GM12891 (cell line): ENCODE results near the gene PPME1.

Experiments used
- DNase-seq: peaks from one replicate; pipeline ENCODE4 v3.0.0; 2011; ENCODE audit warnings: low spot score; ENCODE audit not compliant: insufficient read length
- FAIRE-seq: peaks from 2 replicates; lab custom pipeline; 2011; peaks lifted over from hg19 to GRCh38; lab: Jason Lieb, UNC
- PAX5 ChIP-seq: IDR thresholded peaks from 2 replicates; pipeline ENCODE4 v1.6.1; 2011; ENCODE audit warnings: low read length, moderate library complexity, mild to moderate bottlenecking; ENCODE audit not compliant: insufficient read depth, severe bottlenecking
- POLR2A ChIP-seq: IDR thresholded peaks from 2 replicates; pipeline ENCODE4 v1.6.1; 2011; ENCODE audit warnings: low read depth, low read length, control low read depth
- POLR2AphosphoS5 ChIP-seq: IDR thresholded peaks from 2 replicates; pipeline ENCODE4 v1.6.1; 2011; ENCODE audit warnings: low read depth, low read length, control low read depth
- POU2F2 ChIP-seq: IDR thresholded peaks from 2 replicates; pipeline ENCODE4 v1.6.1; 2011; ENCODE audit warnings: low read depth, mild to moderate bottlenecking, control low read depth, low read length, moderate library complexity
- SPI1 ChIP-seq: IDR thresholded peaks from 2 replicates; pipeline ENCODE4 v1.6.1; 2011; ENCODE audit warnings: low read depth, low read length, control low read depth
- TAF1 ChIP-seq: IDR thresholded peaks from 2 replicates; pipeline ENCODE4 v1.6.1; 2011; ENCODE audit warnings: low read depth, low read length, control low read depth

Gene PPME1

GRCh38 chr11:74248469-74248868 lies 77.4 kb downstream of the PPME1 start:
- TF ChIP-seq POLR2AphosphoS5 (no peak), SPI1 (no peak), TAF1 (no peak), POU2F2 (no peak), POLR2A (no peak), PAX5 (no peak)
- no peak for FAIRE-seq
- no peak for DNase-seq

DNA sequence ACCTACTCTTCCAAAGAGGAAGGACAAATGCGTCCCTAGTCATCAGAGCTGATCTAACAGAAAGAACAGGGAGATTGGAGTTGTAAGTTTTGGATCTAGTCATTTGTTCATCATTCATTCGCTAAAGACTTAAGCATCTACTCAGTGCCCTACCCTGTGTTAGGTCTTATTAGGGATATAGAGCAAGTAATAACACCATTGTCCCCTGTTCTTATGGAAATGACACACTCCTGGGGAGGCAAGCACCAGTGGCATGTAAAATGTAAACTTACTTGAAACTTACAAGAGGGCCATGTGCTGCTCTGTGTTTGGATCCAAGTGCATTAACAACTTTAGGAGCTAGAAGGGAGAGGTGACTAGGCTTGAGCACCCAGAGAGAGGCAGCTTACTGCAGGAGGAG lies 78.4 kb downstream of the PPME1 start:
- DNase-seq, result no peak
- no peak for FAIRE-seq
- TF ChIP-seq PAX5 (no peak), POLR2A (no peak), SPI1 (no peak), POU2F2 (no peak), TAF1 (no peak), POLR2AphosphoS5 (no peak)

GRCh38 chr11:74253361-74253760 lies 82.3 kb downstream of the PPME1 start:
- DNase-seq (no peak), FAIRE-seq (no peak)
- TF ChIP-seq POU2F2 (no peak), POLR2A (no peak), POLR2AphosphoS5 (no peak), SPI1 (no peak), PAX5 (no peak), TAF1 (no peak)

DNA sequence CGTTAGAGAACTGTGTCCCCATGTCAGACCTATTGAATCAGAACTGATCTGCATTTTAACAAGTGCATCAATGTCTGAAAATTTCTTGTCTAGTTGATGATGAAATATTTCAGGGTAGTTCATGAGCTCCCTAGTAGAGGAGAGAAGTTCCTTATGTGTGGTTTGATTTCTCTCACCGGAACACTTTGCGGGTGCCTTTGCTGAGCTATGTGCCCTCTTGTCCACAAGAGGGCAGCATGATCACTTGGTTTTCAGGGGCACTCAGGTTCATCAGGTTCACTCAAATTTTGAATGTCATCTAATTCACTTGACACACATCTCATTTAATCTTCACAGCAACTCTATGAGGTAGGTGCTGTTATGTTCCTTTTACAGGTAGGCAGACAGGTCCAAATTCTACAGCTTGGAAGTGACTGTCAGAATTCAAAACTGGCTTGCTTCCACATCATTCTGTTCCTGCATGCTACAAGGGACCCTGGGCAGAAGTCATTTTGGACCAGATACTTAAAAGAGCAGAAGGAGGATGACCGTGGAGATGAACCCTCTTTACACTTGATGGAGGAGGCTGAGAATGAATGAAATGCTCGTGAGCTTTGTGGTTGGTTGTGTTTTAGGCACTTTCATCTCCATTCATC lies 84.8 kb downstream of the PPME1 start:
- TF ChIP-seq PAX5 (no peak), TAF1 (no peak), POU2F2 (no peak), POLR2AphosphoS5 (no peak), POLR2A (no peak)
- DNase-seq (peak; percentile 56), FAIRE-seq (peak; percentile 88)

- DNase-seq, result no peak
- FAIRE-seq, result no peak
- no peak for TF ChIP-seq POLR2A
- TF ChIP-seq POU2F2, result no peak
- TF ChIP-seq POLR2AphosphoS5, result no peak
- TF ChIP-seq SPI1, result no peak
- no peak for TF ChIP-seq TAF1
- no peak for TF ChIP-seq PAX5
These were observed 85.5 kb downstream of the PPME1 start for GRCh38 chr11:74256378-74257133.

DNA sequence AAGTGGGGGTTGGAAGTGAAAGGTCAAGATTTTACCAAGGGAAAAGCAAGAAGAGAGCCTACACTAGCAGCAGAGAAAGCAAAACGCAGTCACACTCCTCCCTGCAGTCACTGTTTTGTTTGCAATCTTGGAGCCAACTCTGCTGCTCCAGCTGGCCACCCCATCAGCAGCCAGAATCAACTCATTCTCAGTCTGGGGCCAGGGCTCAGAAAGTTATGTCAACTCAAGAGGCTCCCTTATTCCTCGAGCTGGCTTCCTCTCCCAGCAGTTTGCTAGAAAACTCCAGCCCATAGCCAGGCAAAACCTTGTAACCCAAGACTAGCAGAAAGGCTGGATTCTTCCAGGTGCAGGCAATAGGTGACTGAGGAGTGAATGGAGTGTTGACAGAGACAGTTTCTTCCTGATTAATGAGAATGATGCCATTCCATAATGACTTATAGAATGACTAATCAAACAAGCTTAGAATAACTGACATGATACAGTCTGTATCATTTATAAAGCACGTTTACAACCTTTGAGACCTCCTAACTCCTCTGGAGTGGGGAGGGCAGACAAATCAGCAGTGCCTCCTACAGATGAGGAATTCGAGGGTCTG lies 87.0 kb downstream of the PPME1 start:
- FAIRE-seq (no peak), DNase-seq (no peak)
- TF ChIP-seq PAX5 (no peak), POLR2A (no peak), POLR2AphosphoS5 (no peak), POU2F2 (no peak), TAF1 (no peak), SPI1 (no peak)

- no peak for FAIRE-seq
- TF ChIP-seq POLR2AphosphoS5 (no peak), SPI1 (no peak), TAF1 (no peak), POLR2A (no peak), POU2F2 (no peak)
- no peak for DNase-seq
These were observed 91.6 kb downstream of the PPME1 start for GRCh38 chr11:74262725-74263124.

GRCh38 chr11:74265256-74265655 lies 94.2 kb downstream of the PPME1 start:
- FAIRE-seq (no peak), DNase-seq (no peak)
- TF ChIP-seq POU2F2, result no peak
- TF ChIP-seq TAF1, result no peak
- no peak for TF ChIP-seq POLR2AphosphoS5
- TF ChIP-seq POLR2A, result no peak
- TF ChIP-seq SPI1, result no peak
- no peak for TF ChIP-seq PAX5

DNA sequence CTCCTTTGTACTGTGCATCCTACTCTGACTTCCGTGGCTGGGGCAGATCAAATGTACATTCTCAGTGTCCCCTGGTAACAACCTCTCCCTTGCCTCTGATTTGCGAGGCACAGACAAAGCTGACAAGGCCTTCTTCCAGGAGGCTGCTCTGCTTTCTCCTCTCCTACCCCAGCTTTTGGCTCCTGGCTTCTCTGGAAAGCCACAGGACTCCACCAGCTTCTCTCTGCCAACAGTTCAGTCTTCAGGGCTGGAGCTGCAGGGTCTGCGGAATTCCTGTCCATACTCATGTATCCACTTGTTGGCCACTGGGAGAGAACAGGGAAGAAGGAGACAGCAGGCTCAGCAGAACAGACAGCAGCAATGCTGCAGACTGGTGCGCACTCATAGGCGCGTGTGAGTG lies 95.9 kb downstream of the PPME1 start:
- DNase-seq (no peak), FAIRE-seq (no peak)
- no peak for TF ChIP-seq POLR2AphosphoS5
- TF ChIP-seq POLR2A, result no peak
- no peak for TF ChIP-seq POU2F2
- no peak for TF ChIP-seq SPI1
- TF ChIP-seq PAX5, result no peak
- no peak for TF ChIP-seq TAF1

DNA sequence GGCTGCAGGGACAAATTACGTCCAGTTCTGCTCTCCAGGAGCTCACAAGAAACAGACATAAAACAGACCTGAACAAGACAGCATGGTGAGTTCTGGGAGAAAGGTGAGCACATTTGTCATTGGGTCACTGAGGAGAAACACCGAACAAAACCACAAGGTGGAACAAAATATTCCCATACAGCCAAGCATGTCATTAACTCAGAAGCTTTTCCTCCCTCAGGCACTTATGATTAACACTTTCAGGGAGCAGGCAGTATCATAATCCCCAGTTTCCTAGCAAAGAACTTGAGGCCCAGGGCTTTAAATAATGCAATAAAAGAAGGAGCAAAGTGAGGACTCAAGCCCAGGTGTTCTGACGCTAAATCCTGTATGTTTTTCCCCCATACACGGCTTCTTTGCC lies 97.4 kb downstream of the PPME1 start:
- DNase-seq (no peak), FAIRE-seq (no peak)
- TF ChIP-seq TAF1 (no peak), POLR2A (no peak), POU2F2 (no peak)
